Activated T-helper 1 cell treated with anti-CD3 and anti-CD28 coated beads, Interleukin-2, amount 50 U/mL, for 16 hours (primary cell): ENCODE measurements around the gene PSORS1C1.
"Not testable (repeated sequence)": the region's sequence is repeated elsewhere in the genome, so short reads cannot be mapped to it uniquely, and the experiment has no call there.

Experiments
- DNase-seq, 2 donors: peaks; one replicate each; pipeline ENCODE4 v3.0.0-alpha.2; 2020; ENCODE audit warnings: low read depth in 1 of 2, low spot score in 1 of 2

PSORS1C1 gene

GRCh38 chr6:31114541-31114878 lies at the start of gene PSORS1C1:
PSORS1C1 (plus strand) TSS chr6:31114800; CDS start chr6:31129633, 14,833 bp downstream.
- DNase-seq: no peak

GRCh38 chr6:31065556-31065955 lies 49.0 kb upstream of the PSORS1C1 start:
- no peak for DNase-seq

- not testable (repeated sequence) for DNase-seq
Observed at GRCh38 chr6:31067028-31067427, 47.6 kb upstream of the PSORS1C1 start.

GRCh38 chr6:31067891-31068668 lies 46.5 kb upstream of the PSORS1C1 start:
- DNase-seq: not testable (repeated sequence)

GRCh38 chr6:31068669-31069340 lies 45.8 kb upstream of the PSORS1C1 start:
- peak; percentile 49 to 57 for DNase-seq

- no peak for DNase-seq
Observed at GRCh38 chr6:31070711-31071197, 43.8 kb upstream of the PSORS1C1 start.

- DNase-seq: no peak
Observed at GRCh38 chr6:31074401-31074800, 40.2 kb upstream of the PSORS1C1 start.

- no peak for DNase-seq
Observed at GRCh38 chr6:31075528-31075927, 39.1 kb upstream of the PSORS1C1 start.

- DNase-seq: no peak
Observed at GRCh38 chr6:31076611-31077010, 38.0 kb upstream of the PSORS1C1 start.

GRCh38 chr6:31079656-31080261 lies 34.8 kb upstream of the PSORS1C1 start:
- peak; percentile 26 to 34 for DNase-seq

GRCh38 chr6:31081872-31082271 lies 32.7 kb upstream of the PSORS1C1 start:
- DNase-seq: no peak

GRCh38 chr6:31083742-31084354 lies 30.8 kb upstream of the PSORS1C1 start:
- DNase-seq: no peak

GRCh38 chr6:31086788-31087440 lies 27.7 kb upstream of the PSORS1C1 start:
- DNase-seq: no peak

- DNase-seq: peak; percentile 79 to 89
Observed at GRCh38 chr6:31087494-31088089, 27.0 kb upstream of the PSORS1C1 start.

GRCh38 chr6:31090275-31090972 lies 24.2 kb upstream of the PSORS1C1 start:
- no peak for DNase-seq

- no peak for DNase-seq
Observed at GRCh38 chr6:31090973-31091364, 23.6 kb upstream of the PSORS1C1 start.

GRCh38 chr6:31091680-31092079 lies 22.9 kb upstream of the PSORS1C1 start:
- no peak for DNase-seq

- no peak for DNase-seq
Observed at GRCh38 chr6:31092238-31092637, 22.4 kb upstream of the PSORS1C1 start.

GRCh38 chr6:31092769-31093505 lies 21.7 kb upstream of the PSORS1C1 start:
- DNase-seq: no peak
